ENCODE results near the gene SNRPN.
"Not testable (repeated sequence)": the region's sequence is repeated elsewhere in the genome, so short reads cannot be mapped to it uniquely, and the experiment has no call there.

The SNRPN gene

GRCh38 chr15:24954783-24955530 lies at the start of gene SNRPN, which contains the start of gene SNURF:
SNRPN (plus strand) TSS chr15:24954987; CDS start chr15:24974454, 19,467 bp downstream.
SNURF (plus strand) TSS chr15:24954987; CDS start chr15:24955049, 62 bp downstream.
- H3K4me3 ChIP-seq (ENCODE audit: low read length): peak within 1 kb of the TSS; percentile 92
- peak; percentile 13 for DNase-seq (ENCODE audit: low read depth)
- TF ChIP-seq CTCF (conservative IDR thresholded peaks at IDR 0.05; ENCODE audit: low read depth, low read length): no peak

GRCh38 chr15:24916305-24917009 lies 38.3 kb upstream of the SNRPN start:
- DNase-seq (ENCODE audit: low read depth): no peak
- H3K4me3 ChIP-seq (ENCODE audit: low read length): no peak overlapping the region
- TF ChIP-seq CTCF (conservative IDR thresholded peaks at IDR 0.05; ENCODE audit: low read depth, low read length): no peak

- TF ChIP-seq CTCF (conservative IDR thresholded peaks at IDR 0.05; ENCODE audit: low read depth, low read length): no peak
- no peak for DNase-seq (ENCODE audit: low read depth)
- H3K4me3 ChIP-seq (ENCODE audit: low read length): no peak overlapping the region
Observed at GRCh38 chr15:24917431-24917830, 37.4 kb upstream of the SNRPN start.

- TF ChIP-seq CTCF (conservative IDR thresholded peaks at IDR 0.05; ENCODE audit: low read depth, low read length): no peak
- H3K4me3 ChIP-seq (ENCODE audit: low read length): no peak overlapping the region
- no peak for DNase-seq (ENCODE audit: low read depth)
Observed at GRCh38 chr15:24919446-24919845, 35.3 kb upstream of the SNRPN start.

- DNase-seq (ENCODE audit: low read depth); H3K4me3 ChIP-seq (ENCODE audit: low read length): not testable (repeated sequence)
Observed at GRCh38 chr15:24922781-24923180, 32.0 kb upstream of the SNRPN start.

GRCh38 chr15:24924153-24924552 lies 30.6 kb upstream of the SNRPN start:
- H3K4me3 ChIP-seq (ENCODE audit: low read length): no peak overlapping the region
- no peak for TF ChIP-seq CTCF (conservative IDR thresholded peaks at IDR 0.05; ENCODE audit: low read depth, low read length)
- DNase-seq (ENCODE audit: low read depth): no peak

GRCh38 chr15:24924621-24925020 lies 30.2 kb upstream of the SNRPN start:
- DNase-seq (ENCODE audit: low read depth): no peak
- H3K4me3 ChIP-seq (ENCODE audit: low read length): no peak overlapping the region
- no peak for TF ChIP-seq CTCF (conservative IDR thresholded peaks at IDR 0.05; ENCODE audit: low read depth, low read length)

- H3K4me3 ChIP-seq (ENCODE audit: low read length): not testable (repeated sequence)
Observed at GRCh38 chr15:24931874-24932732, 22.7 kb upstream of the SNRPN start.

More at GRCh38 chr15:24931874-24932732, 22.7 kb upstream of the SNRPN start:
- not testable (repeated sequence) for DNase-seq (ENCODE audit: low read depth)
